ENCODE data around the gene DGLUCY.
"Not testable (repeated sequence)": the region's sequence is repeated elsewhere in the genome, so short reads cannot be mapped to it uniquely, and the experiment has no call there.

DGLUCY gene

GRCh38 chr14:91171291-91171690, 57.4 kb downstream of the DGLUCY start:
- DNase-seq, result no peak

DNA sequence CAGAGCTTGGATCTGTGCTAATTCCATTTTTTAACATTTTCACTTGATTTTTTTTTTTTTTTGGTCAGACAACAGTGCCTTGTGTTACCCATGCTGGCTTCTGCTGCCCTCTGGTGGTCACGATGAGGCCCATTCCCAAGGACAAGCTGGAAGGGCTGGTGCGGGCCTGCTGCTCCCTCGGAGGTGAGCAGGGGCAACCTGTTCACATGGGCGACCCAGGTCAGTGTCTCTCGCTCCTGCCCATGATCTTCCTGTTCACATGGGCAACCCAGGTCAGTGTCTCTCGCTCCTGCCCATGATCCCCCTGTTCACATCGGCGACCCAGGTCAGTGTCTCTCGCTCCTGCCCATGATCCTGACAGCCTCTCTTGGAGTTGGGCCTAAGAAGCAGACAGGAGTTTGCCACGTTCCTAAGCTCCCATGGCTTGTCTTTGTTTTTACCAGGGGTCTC, 59.4 kb downstream of the DGLUCY start:
- peak; percentile 57 for DNase-seq

- DNase-seq, result no peak
Measured at GRCh38 chr14:91173904-91174303, 60.0 kb downstream of the DGLUCY start.

- DNase-seq, result no peak
Measured at GRCh38 chr14:91175291-91176201, 61.7 kb downstream of the DGLUCY start.

DNA sequence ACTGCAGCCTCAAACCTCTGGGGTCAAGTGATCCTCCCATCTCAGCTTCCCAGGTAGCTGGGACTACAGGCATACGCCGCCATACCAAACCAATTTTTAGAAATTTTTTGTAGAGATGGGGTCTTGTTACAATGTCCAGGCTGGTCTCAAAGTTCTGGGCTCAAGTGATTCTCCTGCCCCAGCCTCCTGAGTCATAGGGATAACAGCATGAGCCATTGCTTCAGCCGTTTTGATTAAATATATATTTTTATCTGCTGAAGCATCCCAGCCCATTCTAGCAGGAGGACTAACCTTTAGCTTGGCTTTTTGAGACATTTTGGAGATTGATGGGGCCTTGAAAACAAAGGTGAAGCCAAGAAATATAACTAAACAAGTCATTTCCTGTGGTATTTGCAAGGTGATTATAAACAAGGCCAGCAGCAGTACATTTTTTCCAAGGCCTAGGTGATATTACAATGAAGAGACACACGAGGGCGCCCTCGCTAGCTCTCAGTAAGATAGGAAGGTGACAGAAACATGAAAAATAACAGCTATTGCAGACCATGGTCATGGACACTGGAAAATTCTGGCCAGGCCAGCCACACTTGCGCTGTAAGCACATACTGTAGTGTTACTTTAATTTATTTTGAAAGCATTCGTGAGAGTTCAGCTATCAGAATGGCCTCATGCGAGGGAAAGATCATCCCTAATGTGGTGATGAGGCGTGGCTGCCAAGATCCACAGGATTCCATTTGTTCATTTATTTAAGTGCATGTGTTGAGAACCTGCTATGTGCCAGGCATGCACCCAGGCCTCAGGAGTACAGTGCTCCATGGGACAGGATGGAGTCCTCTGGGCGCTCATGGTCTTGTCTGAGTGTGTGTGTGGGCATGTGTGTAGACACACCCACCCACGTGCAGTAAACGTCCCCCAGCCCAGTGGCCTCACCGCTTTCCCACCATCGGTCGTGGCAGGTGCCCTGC, 63.5 kb downstream of the DGLUCY start:
- peak; percentile 79 for DNase-seq

DNA sequence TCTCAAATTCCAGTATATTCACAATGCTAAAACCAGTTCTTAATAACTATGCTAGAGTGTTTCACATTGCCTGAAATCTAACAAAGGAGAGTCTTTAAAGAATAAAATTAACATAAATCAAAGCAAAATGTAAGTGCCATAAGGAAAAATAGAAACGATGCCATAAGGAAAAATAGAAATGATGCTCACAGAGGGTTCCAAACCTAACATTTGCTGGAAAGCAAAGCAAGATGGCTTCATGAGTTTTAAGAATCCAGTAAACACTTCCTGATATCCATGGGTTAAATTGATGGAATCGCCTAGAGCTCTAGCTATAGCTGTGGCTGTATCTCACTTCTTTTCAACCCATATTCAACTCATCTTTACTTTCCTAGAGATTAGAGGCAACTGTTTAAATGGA, 66.7 kb downstream of the DGLUCY start:
- no peak for DNase-seq

- not testable (repeated sequence) for DNase-seq
Measured at GRCh38 chr14:91182753-91183152, 68.9 kb downstream of the DGLUCY start.

DNA sequence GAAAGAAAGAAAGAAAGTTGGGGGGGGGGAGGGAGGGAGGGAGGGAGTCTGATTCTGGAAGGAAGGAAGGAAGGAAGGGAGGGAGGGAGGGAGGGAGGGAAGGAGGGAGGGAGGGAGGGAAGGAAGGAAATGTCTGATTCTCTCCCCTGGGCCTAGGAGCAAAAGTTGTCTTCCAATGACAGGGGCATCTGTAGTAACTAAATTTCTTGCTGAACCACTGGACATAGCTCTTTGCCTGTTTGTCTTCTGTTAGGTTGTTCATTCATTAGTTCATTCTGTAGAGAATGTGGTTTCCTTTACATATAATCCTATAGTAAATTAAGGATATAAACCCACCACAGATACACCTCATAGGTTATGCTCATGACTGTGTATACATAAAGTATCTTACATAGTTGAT, 70.7 kb downstream of the DGLUCY start:
- no peak for DNase-seq

DNA sequence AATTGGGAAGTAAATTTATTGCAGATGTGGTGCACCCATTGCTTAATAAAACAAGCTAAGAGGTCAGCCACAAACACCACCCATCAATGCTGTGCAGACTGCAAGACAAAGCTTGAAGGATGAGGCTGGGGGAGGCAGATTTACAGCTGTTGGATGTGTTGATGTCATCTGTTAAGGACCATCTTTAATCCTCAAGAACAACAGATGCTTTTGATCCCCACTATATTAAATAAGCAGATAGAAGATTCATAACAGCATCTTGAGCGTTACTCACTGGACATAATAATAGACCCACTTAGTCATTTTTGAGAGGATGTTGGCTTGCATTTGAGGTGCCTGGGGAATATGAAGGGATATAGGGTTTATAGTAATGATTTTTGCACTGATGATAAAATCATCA, 71.8 kb downstream of the DGLUCY start:
- no peak for DNase-seq

GRCh38 chr14:91186515-91187066, 72.7 kb downstream of the DGLUCY start:
- DNase-seq, result no peak

DNA sequence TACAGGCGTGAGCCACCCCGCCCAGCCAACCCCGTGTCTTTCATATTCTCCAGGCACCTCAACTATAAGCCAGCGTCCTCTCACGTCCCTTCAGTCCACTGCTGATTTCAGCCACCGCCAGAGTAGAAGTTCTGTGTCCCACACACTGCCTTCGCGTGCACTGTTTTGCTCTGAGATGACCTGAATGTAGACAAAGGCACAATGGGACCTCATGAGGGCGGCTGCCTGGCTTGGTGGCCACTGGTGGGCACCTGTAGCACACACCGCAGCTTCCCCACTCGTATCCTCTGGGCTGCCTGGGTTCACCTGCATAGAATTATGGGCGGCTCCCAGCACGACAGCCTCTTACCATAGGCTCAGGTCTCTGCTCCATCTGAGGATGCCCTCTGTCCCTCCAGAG, 73.4 kb downstream of the DGLUCY start:
- no peak for DNase-seq

DNA sequence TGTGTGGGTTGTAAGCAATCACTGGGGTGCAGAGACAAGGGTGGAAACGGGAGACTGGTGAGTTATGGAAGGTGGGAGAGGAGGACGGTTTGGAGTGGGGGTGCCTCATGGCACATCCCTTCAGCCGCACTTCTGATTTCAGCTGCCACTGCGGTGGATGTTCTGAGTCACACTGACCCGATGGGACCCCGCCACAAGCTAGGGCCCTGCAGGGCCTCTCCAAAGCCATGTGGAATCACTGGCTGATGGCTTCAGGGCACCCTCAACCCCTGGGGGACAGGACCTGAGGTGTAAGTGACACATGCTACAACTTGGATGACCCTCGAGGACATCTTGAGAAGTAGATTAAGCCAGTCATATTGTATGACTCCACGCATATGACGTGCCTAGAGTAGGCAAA, 77.0 kb downstream of the DGLUCY start:
- DNase-seq, result no peak

- no peak for DNase-seq
Measured at GRCh38 chr14:91193069-91193468, 79.2 kb downstream of the DGLUCY start.

DNA sequence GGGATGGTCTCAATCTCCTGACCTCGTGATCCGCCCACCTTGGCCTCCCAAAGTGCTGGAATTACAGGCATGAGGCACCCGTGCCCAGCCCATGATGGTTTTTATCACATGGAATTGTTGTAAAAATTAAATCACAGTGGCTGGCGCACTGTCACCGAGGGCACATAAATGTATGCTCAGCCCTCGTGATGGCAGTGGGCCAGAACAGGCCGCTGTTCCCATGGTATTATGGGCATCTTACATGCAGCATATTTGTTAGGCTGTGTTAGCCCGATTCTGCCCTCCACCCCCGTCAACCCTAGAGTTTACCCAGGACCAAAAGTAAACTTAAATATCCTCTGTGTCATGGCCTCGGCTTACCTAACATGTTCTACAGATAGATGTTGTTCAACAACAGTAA, 82.0 kb downstream of the DGLUCY start:
- DNase-seq, result no peak

- no peak for DNase-seq
Measured at GRCh38 chr14:91197631-91198030, 83.8 kb downstream of the DGLUCY start.

GRCh38 chr14:91200802-91201201, 86.9 kb downstream of the DGLUCY start:
- DNase-seq, result not testable (repeated sequence)

DNA sequence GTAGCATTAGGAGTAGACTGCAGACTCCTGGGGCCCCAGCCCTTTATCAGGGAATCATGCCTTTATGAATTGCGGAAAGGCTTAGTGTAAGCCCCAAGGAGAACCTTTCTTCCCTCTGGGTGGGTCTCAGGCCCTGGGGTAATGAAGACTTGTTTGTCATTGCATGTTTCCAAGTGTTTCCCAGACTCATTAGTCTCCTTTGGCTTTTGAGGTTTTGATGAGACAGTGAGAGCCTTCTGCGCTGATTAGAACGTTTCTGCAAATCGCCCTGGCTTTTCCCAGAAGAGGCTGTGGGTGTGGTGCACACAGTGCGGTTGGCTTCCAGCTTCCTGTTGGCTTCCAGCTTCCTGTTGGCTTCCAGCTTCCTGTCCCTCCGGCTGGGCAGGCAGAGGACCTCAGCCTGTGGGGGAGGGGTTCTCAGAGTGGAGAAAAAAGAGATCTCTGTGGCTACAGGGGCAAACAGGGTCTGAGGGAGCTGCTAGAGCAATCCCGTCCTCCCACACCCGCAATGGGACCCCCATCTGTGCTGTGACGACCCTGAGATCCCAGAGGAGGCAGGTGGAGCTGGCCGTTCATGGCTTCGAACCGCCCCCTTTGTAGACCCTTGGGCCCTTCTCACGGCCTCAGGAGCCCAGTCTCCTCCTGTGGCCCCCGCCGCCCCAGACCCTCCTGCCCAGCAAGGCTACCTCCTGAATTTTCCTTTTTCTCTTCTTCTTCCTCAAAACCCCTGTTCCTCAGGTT, 88.5 kb downstream of the DGLUCY start:
- DNase-seq, result no peak

- no peak for DNase-seq
Measured at GRCh38 chr14:91204657-91205056, 90.8 kb downstream of the DGLUCY start.

DNA sequence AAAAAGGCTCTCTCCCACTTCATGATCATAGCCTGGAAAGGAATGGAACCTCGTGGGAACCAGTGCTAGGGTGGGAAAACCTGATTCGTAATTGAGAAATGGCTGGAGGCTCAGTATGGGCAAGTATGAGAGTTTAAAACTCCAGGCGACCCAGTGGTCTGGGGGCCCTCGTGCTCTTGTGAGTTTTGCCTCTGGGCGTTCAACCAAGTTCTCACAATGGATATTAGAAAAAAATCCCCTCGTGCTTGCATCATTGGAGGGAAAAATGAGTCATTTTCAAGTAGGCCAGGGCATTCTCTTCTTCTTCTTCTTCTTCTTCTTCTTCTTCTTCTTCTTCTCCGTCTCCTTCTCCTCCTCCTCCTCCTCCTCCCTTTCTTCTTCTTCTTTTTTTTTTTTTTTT, 91.6 kb downstream of the DGLUCY start:
- DNase-seq, result no peak

GRCh38 chr14:91207008-91207407, 93.1 kb downstream of the DGLUCY start:
- no peak for DNase-seq

- DNase-seq, result no peak
Measured at GRCh38 chr14:91211017-91211416, 97.1 kb downstream of the DGLUCY start.

DNA sequence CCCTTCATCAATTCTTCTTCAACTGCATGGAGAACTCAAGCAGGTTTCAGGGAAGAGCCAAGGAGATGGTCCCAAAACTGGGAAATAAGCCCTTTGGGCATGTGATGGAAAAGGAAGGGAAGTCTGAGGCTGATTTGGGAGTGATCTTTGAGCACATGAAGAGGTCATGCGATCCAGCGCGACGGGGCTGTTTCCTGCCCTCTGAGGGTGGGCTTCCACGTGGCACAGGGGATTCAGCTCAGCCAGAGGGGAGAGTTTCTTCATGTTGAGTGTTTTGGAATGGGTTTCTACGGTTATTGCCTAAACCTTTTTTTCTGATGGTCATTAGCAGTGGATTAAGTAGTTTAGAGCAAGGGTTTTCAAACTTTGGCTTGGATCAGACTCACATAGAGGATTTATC, 100.4 kb downstream of the DGLUCY start:
- DNase-seq, result no peak

DNA sequence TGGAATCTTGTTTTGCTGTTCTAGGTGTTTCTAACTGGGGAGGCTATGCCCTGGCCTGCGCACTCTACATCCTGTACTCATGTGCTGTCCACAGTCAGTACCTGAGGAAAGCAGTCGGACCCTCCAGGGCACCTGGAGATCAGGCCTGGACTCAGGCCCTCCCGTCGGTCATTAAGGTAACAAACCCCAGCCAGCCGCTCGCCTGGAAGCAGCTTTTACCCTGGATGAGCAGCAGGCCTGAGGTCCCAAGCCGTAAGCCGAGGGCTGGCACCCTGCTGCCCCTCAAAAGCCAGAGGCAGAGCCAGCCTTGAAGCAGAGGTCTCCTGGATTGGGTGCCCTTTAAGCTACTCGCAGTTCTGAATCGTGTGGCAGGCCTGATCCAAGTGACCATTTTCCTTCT, 101.5 kb downstream of the DGLUCY start:
- DNase-seq, result no peak
